GM06990 (cell line): ENCODE data around the gene TYW1B.
"Not testable (repeated sequence)": the region's sequence is repeated elsewhere in the genome, so short reads cannot be mapped to it uniquely, and the experiment has no call there.

Experiments
- DNase-seq: peaks from one replicate; pipeline ENCODE4 v3.0.0-alpha.2; 2011; ENCODE audit not compliant: insufficient read length; ENCODE audit errors: extremely low read depth
- H3K27me3 ChIP-seq: replicated peaks from 2 replicates; pipeline ENCODE4 v1.6.0; 2011; ENCODE audit warnings: low read length; ENCODE audit not compliant: control insufficient read depth, insufficient read depth
- H3K36me3 ChIP-seq: 2 replicates; pipeline ENCODE4 v1.5.1; 2011; ENCODE audit warnings: low read length; ENCODE audit not compliant: control insufficient read depth, insufficient read depth
- H3K4me3 ChIP-seq: replicated peaks from 2 replicates; pipeline ENCODE4 v1.5.1; 2011; ENCODE audit warnings: low read depth, mild to moderate bottlenecking, control low read depth, low read length
- TF ChIP-seq, protein P1 (sequence below): IDR thresholded peaks from 2 replicates; pipeline ENCODE4 v1.5.1; 2011; ENCODE audit warnings: low read length, control low read depth, mild to moderate bottlenecking, inconsistent platforms; ENCODE audit not compliant: insufficient read depth, poor library complexity, severe bottlenecking

Gene TYW1B

DNA sequence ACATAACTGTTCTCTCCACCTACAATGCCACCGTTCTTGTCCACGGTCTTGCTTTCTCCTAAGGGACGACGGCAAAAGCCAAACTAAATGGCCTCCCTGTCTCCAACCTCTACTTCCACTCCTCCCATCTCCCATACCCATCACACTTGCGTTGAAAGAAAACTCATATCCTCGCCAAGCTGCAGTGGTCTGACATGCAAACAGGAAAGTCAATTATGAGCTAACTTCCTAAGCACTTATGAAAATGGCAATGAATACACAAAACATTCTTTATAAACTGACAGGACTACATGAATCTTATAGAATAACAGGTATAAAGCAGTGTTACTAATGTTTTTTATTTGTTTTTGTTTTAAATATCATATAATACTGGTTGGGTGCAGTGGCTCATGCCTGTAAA is 46.4 kb downstream of the TYW1B start:
- H3K36me3 ChIP-seq: no peaks in the 10 kb centered on the region
- H3K27me3 ChIP-seq: no peaks in the 10 kb centered on the region
- no peak overlapping the region for H3K4me3 ChIP-seq
- TF ChIP-seq, protein P1, sequence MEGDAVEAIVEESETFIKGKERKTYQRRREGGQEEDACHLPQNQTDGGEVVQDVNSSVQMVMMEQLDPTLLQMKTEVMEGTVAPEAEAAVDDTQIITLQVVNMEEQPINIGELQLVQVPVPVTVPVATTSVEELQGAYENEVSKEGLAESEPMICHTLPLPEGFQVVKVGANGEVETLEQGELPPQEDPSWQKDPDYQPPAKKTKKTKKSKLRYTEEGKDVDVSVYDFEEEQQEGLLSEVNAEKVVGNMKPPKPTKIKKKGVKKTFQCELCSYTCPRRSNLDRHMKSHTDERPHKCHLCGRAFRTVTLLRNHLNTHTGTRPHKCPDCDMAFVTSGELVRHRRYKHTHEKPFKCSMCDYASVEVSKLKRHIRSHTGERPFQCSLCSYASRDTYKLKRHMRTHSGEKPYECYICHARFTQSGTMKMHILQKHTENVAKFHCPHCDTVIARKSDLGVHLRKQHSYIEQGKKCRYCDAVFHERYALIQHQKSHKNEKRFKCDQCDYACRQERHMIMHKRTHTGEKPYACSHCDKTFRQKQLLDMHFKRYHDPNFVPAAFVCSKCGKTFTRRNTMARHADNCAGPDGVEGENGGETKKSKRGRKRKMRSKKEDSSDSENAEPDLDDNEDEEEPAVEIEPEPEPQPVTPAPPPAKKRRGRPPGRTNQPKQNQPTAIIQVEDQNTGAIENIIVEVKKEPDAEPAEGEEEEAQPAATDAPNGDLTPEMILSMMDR: no peak
- no peak for DNase-seq

DNA sequence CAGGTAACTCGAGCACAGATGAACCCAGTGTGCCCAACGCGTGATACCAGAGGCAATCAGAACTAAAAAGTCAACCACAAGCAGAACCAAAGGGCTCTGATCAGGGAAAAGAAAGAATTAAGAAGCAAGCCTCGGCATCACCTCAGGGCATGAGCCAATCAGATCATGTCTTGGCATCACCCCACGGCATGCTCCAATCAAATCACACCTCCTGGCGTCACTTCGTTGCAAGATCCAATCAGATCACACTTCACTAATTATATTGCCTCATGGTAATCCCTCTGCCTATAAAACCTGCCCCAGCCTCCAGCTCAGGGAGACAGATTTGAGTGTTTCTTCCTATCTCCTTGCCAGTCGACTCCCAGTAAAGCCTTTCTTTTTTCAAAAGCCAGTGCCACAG is 46.8 kb downstream of the TYW1B start:
- TF ChIP-seq, protein P1: no peak
- Histone ChIP-seq H3K4me3 (no peak overlapping the region), H3K36me3 (no peaks in the 10 kb centered on the region), H3K27me3 (no peaks in the 10 kb centered on the region)
- DNase-seq: no peak

DNA sequence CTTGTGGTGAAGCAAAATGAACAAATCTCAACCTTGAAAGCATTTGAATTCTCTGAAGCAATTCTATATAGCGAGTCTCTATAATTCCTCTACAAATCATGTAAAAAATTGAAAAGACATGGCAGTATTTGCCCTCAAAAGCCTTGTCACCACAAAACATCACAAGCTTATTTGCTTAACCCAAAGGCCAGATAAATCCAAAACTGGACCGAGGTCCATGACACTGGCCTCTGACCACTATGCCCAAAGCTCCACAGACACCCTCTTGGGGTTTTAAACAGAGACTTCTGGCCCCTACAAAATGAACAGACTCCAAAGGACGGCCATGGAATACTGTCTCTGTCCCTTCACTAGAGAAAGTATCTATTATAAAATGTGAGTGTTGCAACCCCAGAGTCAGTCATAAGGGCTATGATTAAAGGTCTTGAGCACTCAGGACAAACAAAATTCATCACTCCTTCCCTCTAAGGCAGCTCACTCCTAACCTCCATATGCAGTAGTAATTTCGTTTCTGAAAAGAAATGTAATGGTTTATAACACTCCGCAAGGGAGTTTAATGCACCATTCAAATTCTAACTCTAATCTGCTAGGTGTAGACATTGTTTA is 47.6 kb downstream of the TYW1B start:
- not testable (repeated sequence) for DNase-seq, H3K4me3 ChIP-seq, H3K36me3 ChIP-seq, H3K27me3 ChIP-seq

DNA sequence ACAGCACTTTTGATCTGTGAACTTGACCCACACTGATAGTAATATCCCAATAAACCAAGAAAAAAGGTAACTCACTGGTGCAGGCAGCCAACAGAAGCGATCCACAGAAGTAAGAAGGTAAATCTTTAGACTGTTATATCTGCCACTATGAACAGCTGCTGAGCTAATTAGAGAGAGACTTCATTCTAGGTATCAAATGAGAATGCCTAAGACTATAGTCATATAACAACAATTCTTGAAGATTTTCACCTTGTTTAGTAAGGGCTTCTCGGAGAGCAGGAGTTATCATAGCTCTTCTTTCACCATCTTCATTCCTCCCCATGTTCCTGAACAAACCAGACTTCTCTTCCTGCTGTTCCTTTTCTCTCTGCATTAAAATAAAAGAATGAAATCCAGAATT is 50.8 kb downstream of the TYW1B start:
- not testable (repeated sequence) for H3K4me3 ChIP-seq, DNase-seq, H3K27me3 ChIP-seq, H3K36me3 ChIP-seq

DNA sequence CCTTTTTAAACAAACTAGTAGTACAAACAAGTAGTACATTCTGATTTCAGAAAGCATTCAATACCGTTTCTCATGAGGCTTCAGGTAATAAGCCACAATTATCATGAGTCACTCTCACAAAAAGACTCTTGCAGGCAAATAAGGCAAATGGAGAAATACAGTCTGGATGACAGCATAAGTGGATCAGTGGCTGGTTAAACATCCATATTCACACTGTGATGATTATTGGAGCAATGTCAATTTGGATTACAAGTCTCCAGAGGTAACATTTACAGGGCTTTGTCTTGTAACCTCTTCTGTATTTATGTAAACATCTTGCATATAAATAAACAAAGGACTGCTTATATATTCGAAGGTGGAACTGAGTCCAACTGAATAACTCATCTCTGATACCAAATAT is 55.4 kb downstream of the TYW1B start:
- not testable (repeated sequence) for H3K36me3 ChIP-seq, H3K27me3 ChIP-seq, H3K4me3 ChIP-seq, DNase-seq

DNA sequence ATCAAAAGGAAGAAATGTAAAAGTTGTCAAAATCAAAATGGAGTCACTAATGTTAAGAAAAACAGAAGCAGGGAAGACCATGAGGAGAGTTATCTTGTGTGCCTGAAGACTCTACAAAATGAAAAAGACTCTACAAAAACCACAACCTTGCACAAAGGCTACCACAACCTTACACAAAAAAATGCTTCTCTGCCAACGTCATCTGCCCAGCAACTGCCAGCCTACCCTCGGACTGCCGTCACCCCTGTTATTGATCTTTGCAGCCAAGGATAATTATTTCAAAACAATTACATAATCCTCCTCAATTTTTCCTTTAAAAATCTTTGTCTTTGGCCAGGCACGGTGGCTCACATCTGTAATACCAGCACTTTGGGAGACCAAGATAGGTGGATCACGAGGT is 61.0 kb downstream of the TYW1B start:
- not testable (repeated sequence) for DNase-seq, H3K4me3 ChIP-seq, H3K36me3 ChIP-seq, H3K27me3 ChIP-seq

DNA sequence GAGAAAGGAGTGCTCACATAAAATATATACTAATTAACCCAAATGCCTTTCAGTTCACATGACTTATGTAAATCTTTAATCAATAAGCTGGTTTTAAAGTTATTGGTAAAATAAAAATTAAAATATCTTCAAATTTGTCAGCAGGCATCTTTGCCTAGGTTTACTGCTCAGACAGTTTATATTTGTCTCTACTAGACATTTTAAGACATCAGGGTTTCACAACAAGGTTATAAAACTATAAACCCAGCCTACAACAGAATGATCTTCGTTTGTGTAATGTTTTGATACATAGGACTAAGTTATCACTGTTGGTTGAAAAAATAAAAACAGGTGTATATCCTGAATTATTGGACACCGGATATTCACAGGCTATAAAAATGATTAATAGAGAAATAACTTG is 67.4 kb downstream of the TYW1B start:
- Histone ChIP-seq H3K27me3 (no peaks in the 10 kb centered on the region), H3K36me3 (no peaks in the 10 kb centered on the region), H3K4me3 (no peak overlapping the region)
- no peak for DNase-seq
- TF ChIP-seq, protein P1: no peak

DNA sequence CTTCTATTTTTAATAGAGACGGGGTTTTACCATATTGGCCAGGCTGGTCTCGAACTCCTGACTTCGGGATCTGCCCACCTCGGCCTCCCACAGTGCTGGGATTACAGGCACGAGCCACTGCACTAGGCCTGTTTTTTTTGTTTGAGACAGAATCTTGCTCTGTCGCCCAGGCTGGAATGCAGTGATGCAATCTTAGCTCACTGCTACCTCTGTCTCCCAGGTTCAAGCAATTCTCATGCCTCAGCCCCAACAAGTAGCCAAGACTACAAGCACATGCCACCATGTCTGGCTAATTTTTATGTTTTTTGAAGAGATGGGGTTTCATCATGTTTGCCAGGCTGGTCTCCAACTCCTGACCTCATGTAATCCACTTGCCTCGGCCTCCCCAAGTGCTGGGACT is 73.7 kb downstream of the TYW1B start:
- DNase-seq: no peak
- Histone ChIP-seq H3K27me3 (no peaks in the 10 kb centered on the region), H3K36me3 (no peaks in the 10 kb centered on the region), H3K4me3 (no peak overlapping the region)
- TF ChIP-seq, protein P1: no peak
